Progenitor cell of endocrine pancreas (in vitro differentiated cells): ENCODE results near the gene AHR. TPM values are rescaled to one million over a fixed set of nuclear protein-coding genes. Genes with fewer than 3 reads are reported as not detected.
"Not testable (repeated sequence)": the region's sequence is repeated elsewhere in the genome, so short reads cannot be mapped to it uniquely, and the experiment has no call there.

Experiments
- DNase-seq: peaks from one replicate; pipeline ENCODE4 v3.0.0; 2021; ENCODE audit warnings: low spot score; ENCODE audit not compliant: unreplicated experiment
- H3K27ac Mint-ChIP-seq: 2 replicates; pipeline ENCODE4 v1.8.0; 2021; ENCODE audit warnings: mild to moderate bottlenecking, moderate library complexity, mixed read lengths
- H3K27me3 Mint-ChIP-seq: 2 replicates; pipeline ENCODE4 v1.8.0; 2021; ENCODE audit warnings: mixed read lengths
- H3K36me3 Mint-ChIP-seq: 2 replicates; pipeline ENCODE4 v1.8.0; 2022; ENCODE audit warnings: mixed read lengths; ENCODE audit not compliant: insufficient read depth
- H3K4me1 Mint-ChIP-seq: 2 replicates; pipeline ENCODE4 v1.8.0; 2021; ENCODE audit warnings: low read depth, mixed read lengths
- H3K4me3 Mint-ChIP-seq: 2 replicates; pipeline ENCODE4 v1.8.0; 2021; ENCODE audit warnings: low read depth, mild to moderate bottlenecking, moderate library complexity, mixed read lengths
- H3K9me3 Mint-ChIP-seq: 2 replicates; pipeline ENCODE4 v1.8.0; 2021; ENCODE audit warnings: low read depth, mixed read lengths
- total RNA-seq: library from RNA; stranded (reverse); gene quantifications from 2 replicates; pipeline ENCODE4 v1.2.1, GENCODE V29; 2021
- TF ChIP-seq, protein P1 (sequence below): fragments of 200-600 bp; sonication (generic); IDR thresholded peaks from one replicate; pipeline ENCODE4 v1.5.0; 2021; ENCODE audit warnings: antibody characterized with exemption, mild to moderate bottlenecking; ENCODE audit not compliant: unreplicated experiment

AHR gene
- total RNA-seq, 1 donor from 2014 or later, result 15.1 TPM

DNA sequence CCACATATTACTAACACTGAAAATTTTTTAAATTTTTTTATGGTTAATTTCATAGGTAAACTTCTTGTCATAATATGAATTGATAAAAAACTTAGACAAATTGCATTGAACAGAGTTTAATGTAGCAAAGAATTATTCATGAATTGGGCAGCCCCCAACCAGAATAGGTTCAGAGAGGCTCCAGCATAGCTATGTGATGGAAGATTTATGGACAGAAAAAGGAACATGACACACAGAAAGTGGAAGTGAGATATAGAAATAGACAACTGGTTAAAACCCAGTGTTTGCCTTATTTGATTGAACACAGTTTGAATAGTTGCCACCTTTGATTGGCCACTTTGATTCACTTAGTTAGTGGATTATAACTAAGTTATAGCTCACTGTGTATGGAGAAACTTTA lies 87.2 kb downstream of the AHR start:
- H3K4me1 Mint-ChIP-seq, result peaks cover 20% of the 10 kb centered on the region
- no peaks in the 10 kb centered on the region for H3K36me3 Mint-ChIP-seq
- H3K4me3 Mint-ChIP-seq, result no peak overlapping the region
- no peaks in the 10 kb centered on the region for H3K27me3 Mint-ChIP-seq
- DNase-seq, result no peak
- no peak overlapping the region for H3K27ac Mint-ChIP-seq
- peaks cover 10% of the 10 kb centered on the region for H3K9me3 Mint-ChIP-seq
- TF ChIP-seq, protein P1, sequence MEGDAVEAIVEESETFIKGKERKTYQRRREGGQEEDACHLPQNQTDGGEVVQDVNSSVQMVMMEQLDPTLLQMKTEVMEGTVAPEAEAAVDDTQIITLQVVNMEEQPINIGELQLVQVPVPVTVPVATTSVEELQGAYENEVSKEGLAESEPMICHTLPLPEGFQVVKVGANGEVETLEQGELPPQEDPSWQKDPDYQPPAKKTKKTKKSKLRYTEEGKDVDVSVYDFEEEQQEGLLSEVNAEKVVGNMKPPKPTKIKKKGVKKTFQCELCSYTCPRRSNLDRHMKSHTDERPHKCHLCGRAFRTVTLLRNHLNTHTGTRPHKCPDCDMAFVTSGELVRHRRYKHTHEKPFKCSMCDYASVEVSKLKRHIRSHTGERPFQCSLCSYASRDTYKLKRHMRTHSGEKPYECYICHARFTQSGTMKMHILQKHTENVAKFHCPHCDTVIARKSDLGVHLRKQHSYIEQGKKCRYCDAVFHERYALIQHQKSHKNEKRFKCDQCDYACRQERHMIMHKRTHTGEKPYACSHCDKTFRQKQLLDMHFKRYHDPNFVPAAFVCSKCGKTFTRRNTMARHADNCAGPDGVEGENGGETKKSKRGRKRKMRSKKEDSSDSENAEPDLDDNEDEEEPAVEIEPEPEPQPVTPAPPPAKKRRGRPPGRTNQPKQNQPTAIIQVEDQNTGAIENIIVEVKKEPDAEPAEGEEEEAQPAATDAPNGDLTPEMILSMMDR, result no peak

DNA sequence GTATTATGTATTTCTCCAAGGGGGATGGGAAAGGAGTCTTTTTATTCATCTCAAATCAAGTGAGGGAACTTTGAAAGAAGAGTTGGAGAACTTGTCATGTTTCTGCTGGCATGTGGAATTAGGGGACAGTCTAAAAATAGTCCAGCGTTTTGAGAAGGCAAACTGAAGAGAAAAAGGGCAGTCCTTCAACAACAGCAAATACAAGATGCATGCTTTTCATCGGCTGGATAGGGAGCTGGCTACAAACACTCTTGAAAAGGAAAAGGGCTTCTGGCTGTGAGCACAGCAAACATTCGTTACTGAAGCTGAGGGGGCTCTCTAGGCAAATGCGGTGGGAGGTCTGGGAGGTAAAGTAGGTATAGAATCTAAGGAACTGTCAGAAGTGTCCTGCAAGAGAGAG lies 91.9 kb downstream of the AHR start:
- Mint-ChIP-seq H3K4me1 (no peaks in the 10 kb centered on the region), H3K27ac (no peak overlapping the region), H3K36me3 (peaks cover 8% of the 10 kb centered on the region), H3K27me3 (no peaks in the 10 kb centered on the region), H3K9me3 (peaks cover 27% of the 10 kb centered on the region), H3K4me3 (no peak overlapping the region)
- DNase-seq, result no peak
- TF ChIP-seq, protein P1, result no peak

DNA sequence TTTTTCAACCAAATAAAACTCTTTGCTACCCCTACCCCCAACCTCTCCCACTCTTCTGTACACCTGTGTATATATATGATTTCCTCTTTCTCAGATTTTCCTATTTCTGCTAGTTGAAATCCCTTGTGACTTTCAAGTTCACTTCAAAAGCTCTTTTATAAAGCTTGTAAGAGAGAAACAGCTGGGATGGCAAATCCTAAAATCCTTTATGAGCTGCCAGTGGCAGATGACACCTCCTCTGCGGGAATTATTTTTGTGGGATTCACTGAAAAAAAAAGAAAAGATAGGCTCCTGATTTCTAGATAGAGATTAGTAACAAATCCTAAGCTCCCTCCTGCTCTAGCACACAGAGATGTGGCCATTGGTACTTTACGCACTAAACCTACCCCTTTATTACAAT lies 92.9 kb downstream of the AHR start:
- H3K4me1 Mint-ChIP-seq, result no peaks in the 10 kb centered on the region
- no peak overlapping the region for H3K27ac Mint-ChIP-seq
- no peak for DNase-seq
- TF ChIP-seq, protein P1, result no peak
- H3K36me3 Mint-ChIP-seq, result peaks cover 8% of the 10 kb centered on the region
- peaks cover 27% of the 10 kb centered on the region for H3K9me3 Mint-ChIP-seq
- H3K27me3 Mint-ChIP-seq, result no peaks in the 10 kb centered on the region
- no peak overlapping the region for H3K4me3 Mint-ChIP-seq

DNA sequence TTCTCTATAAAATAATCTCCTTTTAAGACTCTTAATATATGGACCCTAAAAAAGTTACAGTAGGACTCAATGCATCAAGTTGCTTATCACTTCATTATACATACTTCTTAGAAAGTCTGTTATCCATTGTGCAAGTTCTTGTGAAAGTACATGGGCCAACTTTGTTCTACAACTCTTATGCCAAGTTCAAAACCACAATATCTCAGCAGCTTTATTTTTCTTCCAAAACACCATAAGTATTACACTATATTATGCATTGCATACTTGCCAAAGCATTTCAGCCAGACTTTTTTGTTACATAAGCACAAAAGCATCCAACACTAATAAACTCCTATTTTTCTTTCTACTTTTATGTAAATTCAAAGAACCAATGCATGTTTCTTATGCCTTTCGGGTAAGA lies 94.4 kb downstream of the AHR start:
- Mint-ChIP-seq H3K4me1 (no peaks in the 10 kb centered on the region), H3K27ac (no peak overlapping the region), H3K36me3 (peaks cover 8% of the 10 kb centered on the region), H3K9me3 (peaks cover 23% of the 10 kb centered on the region), H3K4me3 (no peak overlapping the region), H3K27me3 (no peaks in the 10 kb centered on the region)
- DNase-seq, result no peak
- TF ChIP-seq, protein P1, result no peak

DNA sequence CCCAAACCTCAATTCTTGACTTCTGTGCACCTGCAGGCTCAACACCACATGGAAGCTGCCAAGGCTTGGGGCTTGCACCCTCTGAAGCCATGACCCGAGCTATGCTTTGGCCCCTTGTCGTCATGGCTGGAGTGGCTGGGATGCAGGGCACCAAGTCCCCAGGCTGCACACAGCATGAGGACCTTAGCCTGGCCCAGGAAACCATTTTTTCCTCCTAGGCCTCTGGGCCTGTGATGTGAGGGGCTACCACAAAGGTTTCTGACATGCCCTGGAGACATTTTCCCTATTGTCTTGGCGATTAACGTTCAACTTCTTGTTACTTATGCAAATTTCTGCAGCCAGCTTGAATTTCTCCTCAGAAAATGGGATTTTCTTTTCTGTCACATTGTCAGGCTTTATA lies 96.1 kb downstream of the AHR start:
- H3K36me3 Mint-ChIP-seq, H3K27me3 Mint-ChIP-seq, DNase-seq, H3K27ac Mint-ChIP-seq, H3K4me3 Mint-ChIP-seq, H3K4me1 Mint-ChIP-seq: not testable (repeated sequence)
- H3K9me3 Mint-ChIP-seq, result peaks cover 23% of the 10 kb centered on the region
